ENCODE measurements around the gene SCAPER. TPM values are rescaled to one million over a fixed set of nuclear protein-coding genes. Genes with fewer than 3 reads are reported as not detected.
A peak's percentile ranks its signal among the peaks of the same experiment; 100 is the strongest.

The SCAPER gene
- total and polyA plus RNA-seq, 2 donors (not counting 1 experiment from before 2014, with no cell fraction given) = 8.3 to 61.6 TPM

GRCh38 chr15:76340198-76340802 lies 564.8 kb downstream of the SCAPER start:
- H3K9ac ChIP-seq (ENCODE audit: low read length) = peak overlapping the region; percentile 70
- peaks cover 41% of the 10 kb centered on the region for H4K20me1 ChIP-seq (ENCODE audit: control insufficient read depth, insufficient read depth, low read length, poor library complexity, severe bottlenecking)
- peaks cover 3 to 70% (median 10%) of the 10 kb centered on the region in 3 donors for H3K9me3 ChIP-seq (ENCODE audit: control extremely low read depth in 1 of 3, control insufficient read depth in 2 of 3, insufficient read depth in 1 of 3, low read length in 2 of 3)
- H3K27ac ChIP-seq (ENCODE audit: low read length in 2 of 2) = no peak overlapping the region
- peak overlapping the region; percentile 90 for H3K4me3 Mint-ChIP-seq
- H3K36me3 ChIP-seq (replicated peaks in 1 of 2; ENCODE audit: control extremely low read depth in 1 of 2, control insufficient read depth in 1 of 2, extremely low read depth in 1 of 2, insufficient read depth in 2 of 2, low read length in 1 of 2) = no peaks in the 10 kb centered on the region
- H3K79me2 ChIP-seq (ENCODE audit: control insufficient read depth, insufficient read depth, low read length) = no peaks in the 10 kb centered on the region
- H3K4me2 ChIP-seq (replicated peaks; ENCODE audit: low read depth, low read length, poor library complexity, severe bottlenecking) = peak overlapping the region; percentile 96
- ATAC-seq (ENCODE audit: low read depth) (peak; percentile 12), DNase-seq (peak; percentile 81)
- peaks cover 62% of the 10 kb centered on the region for H3K4me1 Mint-ChIP-seq
- peak overlapping the region; percentile 51 for H3K27ac Mint-ChIP-seq
- peaks cover 78 to 89% of the 10 kb centered on the region in 2 donors for H3K4me1 ChIP-seq (ENCODE audit: control insufficient read depth in 2 of 2, insufficient read depth in 2 of 2, low read length in 2 of 2)
- TF ChIP-seq CTCF (IDR thresholded peaks at IDR 0.05) (no peak), EZH2 (IDR thresholded peaks at IDR 0.05; ENCODE audit: borderline replicate concordance, insufficient read depth, low read depth, low read length, poor library complexity, severe bottlenecking) (peak; percentile 54)
- H2AFZ ChIP-seq (ENCODE audit: insufficient read depth, low read depth, low read length, poor library complexity, severe bottlenecking) = peak overlapping the region; percentile 75
- WGBS (ENCODE audit: insufficient coverage) = 1% methylated on average over 53 of the region's 53 CpGs
- H3K27me3 Mint-ChIP-seq = peaks cover 74% of the 10 kb centered on the region
- ChIA-PET POLR2A (interaction anchor here (1.3 kb wide), 1 partner anchor 29 kb away, joined by 7 read pairs; the partner anchor contains the start of gene ETFA), CTCF (no interaction called here)
- H3K27me3 ChIP-seq (replicated peaks in 1 of 4; ENCODE audit: control extremely low read depth in 1 of 4, control insufficient read depth in 3 of 4, insufficient read depth in 4 of 4, low read length in 3 of 4) = peaks cover 6 to 93% (median 76%) of the 10 kb centered on the region in 4 experiments
- intact Hi-C loops (cut with micrococcal nuclease) = no loop called here
- peak overlapping the region; percentile 32 to 73 (median 53) for H3K4me3 ChIP-seq (ENCODE audit: control extremely low read depth in 1 of 5, extremely low read depth in 1 of 5, insufficient read depth in 1 of 5, low read depth in 2 of 5, low read length in 4 of 5)
- H3K9me3 Mint-ChIP-seq (ENCODE audit: insufficient read depth) = no peaks in the 10 kb centered on the region
